ENCODE data around the gene KCMF1.

The KCMF1 gene

DNA sequence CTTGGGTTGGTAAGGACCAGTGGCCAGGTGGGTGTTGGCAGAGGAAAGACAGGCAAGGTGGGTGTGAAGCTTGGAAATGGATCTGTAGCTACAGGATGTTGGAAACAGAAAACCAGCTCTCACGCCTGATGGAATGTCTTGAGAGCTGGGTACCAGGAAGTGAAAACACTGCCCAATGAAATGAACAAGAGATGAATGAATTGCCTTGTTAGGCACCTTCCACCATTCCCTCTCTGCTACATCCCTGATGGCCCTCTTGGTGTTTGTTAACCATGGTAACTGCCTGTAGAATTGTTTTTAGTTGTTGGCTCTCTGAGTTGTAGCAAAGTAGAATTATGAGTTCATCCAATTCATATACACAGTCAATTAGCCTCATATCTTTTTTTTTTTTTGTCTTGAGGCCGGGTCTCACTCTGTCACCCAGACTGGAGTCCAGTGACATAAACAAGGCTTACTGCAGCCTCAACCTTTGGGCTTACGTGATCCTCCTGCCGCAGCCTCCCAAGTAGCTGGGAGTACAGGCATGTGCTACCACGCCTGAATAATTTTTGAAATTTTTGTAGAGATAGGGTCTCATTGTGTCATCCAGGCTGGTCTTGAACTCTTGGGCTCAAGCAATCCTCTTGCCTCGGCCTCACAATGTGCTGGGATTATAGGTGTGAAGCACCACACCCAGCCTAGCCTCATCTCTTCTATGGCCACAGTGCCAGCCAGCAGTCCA lies 9.5 kb downstream of the KCMF1 start:
- DNase-seq (ENCODE audit: low read depth in 2 of 2): no peak

DNA sequence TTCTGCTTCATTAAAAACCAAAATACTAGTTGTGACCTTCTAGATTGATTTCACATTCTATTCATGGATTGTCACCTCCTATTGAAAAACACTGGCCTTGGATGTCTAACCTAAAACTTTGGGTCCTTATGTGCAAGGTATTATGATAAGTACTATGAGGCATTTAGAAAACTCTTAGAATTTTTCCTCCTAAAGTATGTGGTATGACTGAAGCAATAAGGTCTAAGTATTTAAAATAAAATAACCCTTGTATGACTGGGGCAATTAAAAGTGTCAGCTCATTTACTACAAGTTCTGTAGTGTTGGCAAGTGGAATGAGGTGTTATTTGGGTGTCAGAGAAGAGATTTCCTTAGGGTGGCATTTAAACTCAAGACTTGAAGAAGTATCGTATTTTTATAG lies 15.1 kb downstream of the KCMF1 start:
- no peak for DNase-seq (ENCODE audit: low read depth in 2 of 2)

- DNase-seq (ENCODE audit: low read depth in 2 of 2): no peak
Observed at GRCh38 chr2:84989422-84989821, 18.5 kb downstream of the KCMF1 start.

GRCh38 chr2:84989927-84990326 lies 19.0 kb downstream of the KCMF1 start:
- no peak for DNase-seq (ENCODE audit: low read depth in 2 of 2)

GRCh38 chr2:84991404-84992160 lies 20.6 kb downstream of the KCMF1 start:
- DNase-seq (ENCODE audit: low read depth in 2 of 2): no peak

GRCh38 chr2:84995826-84996225 lies 24.9 kb downstream of the KCMF1 start:
- DNase-seq (ENCODE audit: low read depth in 2 of 2): no peak

DNA sequence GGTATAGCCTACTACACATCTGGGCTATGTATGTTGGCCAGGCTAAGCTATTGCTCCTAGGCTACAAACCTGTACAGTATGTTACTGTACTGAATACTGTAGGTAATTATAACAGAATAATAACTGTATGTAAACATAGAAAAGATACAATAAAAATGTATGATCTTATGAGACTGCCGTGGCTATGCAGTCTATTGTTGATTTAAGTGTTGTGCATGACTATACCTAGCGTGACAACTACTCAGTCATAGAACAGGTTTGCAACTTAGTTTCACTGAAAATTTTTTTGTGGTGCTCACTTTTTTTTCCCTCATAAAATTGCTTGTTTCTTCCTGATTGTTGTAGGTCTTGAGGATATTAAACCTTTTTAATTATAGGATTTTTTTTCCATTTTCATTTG lies 25.9 kb downstream of the KCMF1 start:
- no peak for DNase-seq (ENCODE audit: low read depth in 2 of 2)

GRCh38 chr2:84999553-84999955 lies 28.6 kb downstream of the KCMF1 start:
- DNase-seq (ENCODE audit: low read depth in 2 of 2): no peak

- DNase-seq (ENCODE audit: low read depth in 2 of 2): no peak
Observed at GRCh38 chr2:85001595-85001994, 30.6 kb downstream of the KCMF1 start.

DNA sequence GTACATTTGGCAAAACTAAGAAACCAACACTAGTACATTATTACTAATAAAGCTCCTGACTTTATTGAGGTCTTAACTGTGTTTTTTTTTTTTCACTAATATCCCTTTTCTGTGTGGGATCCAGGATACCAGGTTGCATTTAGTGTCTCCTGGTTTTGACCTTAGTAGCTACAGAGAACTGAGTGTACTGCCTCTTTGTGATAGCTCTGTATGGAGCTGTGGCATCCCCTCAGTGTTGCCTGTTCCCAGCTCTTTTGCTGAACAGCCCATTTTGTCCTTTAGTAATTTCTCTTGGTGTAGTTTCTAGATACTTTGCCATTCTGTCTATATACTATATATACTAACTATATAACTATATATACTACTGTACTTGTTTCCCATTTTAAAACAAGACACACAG lies 31.6 kb downstream of the KCMF1 start:
- DNase-seq (ENCODE audit: low read depth in 2 of 2): no peak

- no peak for DNase-seq (ENCODE audit: low read depth in 2 of 2)
Observed at GRCh38 chr2:85008252-85008651, 37.3 kb downstream of the KCMF1 start.

- DNase-seq (ENCODE audit: low read depth in 2 of 2): no peak
Observed at GRCh38 chr2:85009019-85009618, 38.2 kb downstream of the KCMF1 start.

DNA sequence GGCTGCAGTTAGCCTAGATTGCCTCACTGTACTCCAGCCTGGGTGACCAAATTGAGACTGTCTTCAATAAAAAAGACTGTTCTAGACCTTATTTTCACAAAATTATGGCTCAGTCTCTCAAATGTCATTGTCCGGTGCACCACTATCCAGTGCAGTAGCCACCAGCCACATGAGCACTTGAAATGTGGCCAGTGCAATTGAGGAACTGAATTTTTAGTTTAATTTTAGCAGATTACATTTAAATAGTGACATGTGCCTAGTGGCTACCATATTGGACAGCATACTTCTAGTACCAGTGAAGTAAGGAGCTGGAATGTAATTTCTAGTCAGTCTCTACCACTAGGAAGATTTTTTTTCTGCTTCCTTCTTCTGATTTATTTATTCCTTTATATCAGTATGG lies 39.4 kb downstream of the KCMF1 start:
- no peak for DNase-seq (ENCODE audit: low read depth in 2 of 2)

GRCh38 chr2:85011098-85011497 lies 40.1 kb downstream of the KCMF1 start:
- no peak for DNase-seq (ENCODE audit: low read depth in 2 of 2)

DNA sequence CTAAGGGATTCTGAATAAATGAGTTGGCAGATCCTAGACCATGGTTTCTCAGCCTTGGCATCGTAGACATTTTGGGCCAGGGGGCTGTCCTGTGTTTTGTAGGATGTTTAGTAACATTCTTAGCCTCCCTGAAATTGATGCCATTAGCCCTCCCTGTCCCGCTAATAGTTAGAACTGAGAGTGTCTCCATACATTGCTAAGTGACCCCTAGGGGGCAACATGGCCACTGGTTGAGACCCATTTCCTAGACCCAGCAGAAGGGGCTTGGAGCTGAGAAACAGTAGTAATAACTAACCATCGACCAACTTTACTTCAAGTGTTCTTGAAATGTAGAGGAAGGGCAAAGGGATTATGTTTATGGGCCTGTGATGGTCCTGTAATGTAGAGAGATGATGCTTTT lies 40.8 kb downstream of the KCMF1 start:
- no peak for DNase-seq (ENCODE audit: low read depth in 2 of 2)

DNA sequence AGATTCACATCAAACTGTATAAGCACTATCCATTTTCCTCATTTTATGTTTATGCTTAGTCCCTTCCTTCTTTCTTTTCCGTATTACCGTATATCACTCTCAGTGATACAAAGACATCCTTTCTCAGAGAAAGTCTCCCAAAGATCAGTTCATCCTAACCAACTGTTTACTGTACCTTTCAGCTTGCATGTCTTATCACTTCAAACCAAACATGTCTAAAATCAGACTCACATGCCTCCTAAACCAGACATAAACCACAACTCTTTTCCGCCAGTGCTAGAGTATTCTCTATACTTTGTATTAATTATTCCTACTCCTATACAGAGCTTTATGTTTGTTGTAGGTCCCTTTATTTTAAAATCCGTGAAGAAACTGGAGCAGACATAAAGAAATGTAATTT lies 41.5 kb downstream of the KCMF1 start:
- DNase-seq (ENCODE audit: low read depth in 2 of 2): no peak

- DNase-seq (ENCODE audit: low read depth in 2 of 2): no peak
Observed at GRCh38 chr2:85012855-85013254, 41.9 kb downstream of the KCMF1 start.

- DNase-seq (ENCODE audit: low read depth in 2 of 2): no peak
Observed at GRCh38 chr2:85015653-85016360, 44.8 kb downstream of the KCMF1 start.

DNA sequence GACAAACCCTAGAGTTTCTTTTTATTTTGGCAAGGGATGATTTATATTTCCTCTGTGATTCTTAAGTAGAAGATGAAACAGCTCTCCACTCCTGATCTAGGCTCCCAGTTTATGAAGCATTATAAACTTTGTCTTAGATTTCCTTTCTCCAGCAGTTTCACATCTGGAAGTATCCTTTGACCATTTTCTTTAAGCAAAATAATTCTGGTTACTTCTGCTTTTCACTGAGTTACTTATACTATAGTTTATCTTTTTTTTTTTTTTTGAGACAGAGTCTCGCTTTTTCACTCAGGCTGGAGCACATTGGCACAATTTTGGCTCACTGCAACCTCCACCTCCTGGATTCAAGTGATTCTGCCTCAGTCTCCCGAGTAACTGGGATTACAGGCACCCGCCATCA lies 45.5 kb downstream of the KCMF1 start:
- DNase-seq (ENCODE audit: low read depth in 2 of 2): no peak

- DNase-seq (ENCODE audit: low read depth in 2 of 2): no peak
Observed at GRCh38 chr2:85017411-85018048, 46.6 kb downstream of the KCMF1 start.

DNA sequence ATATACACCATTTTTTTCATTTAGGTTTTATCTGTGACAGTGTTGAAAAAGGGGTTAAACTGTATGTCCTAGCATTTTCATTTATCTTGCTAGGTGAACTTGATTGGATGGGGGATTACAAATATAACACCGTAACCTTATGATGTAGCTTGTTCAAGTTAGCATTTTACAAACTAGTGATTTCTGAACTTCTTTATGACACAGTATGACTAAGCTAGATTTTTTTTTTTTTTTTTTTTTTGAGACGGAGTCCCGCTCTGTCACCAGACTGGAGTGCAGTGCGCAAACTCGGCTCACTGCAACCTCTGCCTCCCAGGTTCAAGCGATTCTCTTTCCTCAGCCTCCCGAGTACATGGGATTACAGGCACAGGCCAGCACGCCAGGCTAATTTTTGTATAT lies 47.1 kb downstream of the KCMF1 start:
- DNase-seq (ENCODE audit: low read depth in 2 of 2): no peak

DNA sequence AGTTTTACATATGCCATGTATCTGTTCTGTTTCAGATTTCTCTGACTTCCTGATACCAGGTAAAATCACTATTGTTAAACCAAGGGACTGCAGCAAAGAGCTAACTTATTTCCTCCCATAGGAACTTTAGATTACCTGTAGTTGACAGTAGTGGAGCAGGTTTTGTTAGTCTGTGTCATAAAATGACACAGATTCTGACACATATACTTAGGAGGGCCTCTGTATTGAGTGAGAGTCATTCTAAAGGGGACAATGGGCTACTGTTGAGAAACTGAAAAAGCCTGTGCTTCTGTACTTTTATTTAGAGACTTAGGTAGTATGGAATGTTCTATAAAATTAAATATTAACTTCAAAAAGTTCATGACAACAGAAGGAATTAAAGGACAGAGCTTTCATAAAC lies 48.2 kb downstream of the KCMF1 start:
- DNase-seq (ENCODE audit: low read depth in 2 of 2): no peak

All from stimulated activated CD8-positive, alpha-beta memory T cell treated with anti-CD3 and anti-CD28 coated beads, Interleukin-2, amount 100 ng/mL, for 48 hours (primary cell).